Heart right ventricle (tissue), 16 donors: ENCODE data around the gene CAPN10. TPM values are rescaled to one million over a fixed set of nuclear protein-coding genes. Genes with fewer than 3 reads are reported as not detected.

Experiments used
- ATAC-seq, 8 donors: fragments of 200-7000 bp; cut with Tn5 transposase; one replicate each; pipeline ENCODE4 v1.9.1; 2020; ENCODE audit warnings: mild to moderate bottlenecking in 8 of 8, moderate library complexity in 8 of 8, moderate number of reproducible peaks in 1 of 8
- DNase-seq, 2 donors: peaks; one replicate each; pipeline ENCODE4 v3.0.0-alpha.2; 2020
- H3K27ac ChIP-seq, 10 donors: fragments of 200-600 bp; sonication (generic) in 2 of 10; one replicate each; pipeline versions ENCODE4 v1.5.0 to v1.8.0; 2020 to 2022; ENCODE audit warnings: mild to moderate bottlenecking in 3 of 10
- H3K27me3 ChIP-seq, 7 donors: fragments of 200-600 bp; one replicate each; pipeline ENCODE4 v1.8.0; 2021 to 2022; ENCODE audit warnings: mild to moderate bottlenecking in 2 of 7
- H3K36me3 ChIP-seq, 9 donors: fragments of 200-600 bp; sonication (generic) in 1 of 9; one replicate each; pipeline versions ENCODE4 v1.5.0 to v1.8.0; 2020 to 2022; ENCODE audit warnings: mild to moderate bottlenecking in 2 of 9
- H3K4me1 ChIP-seq, 9 donors: fragments of 200-600 bp; sonication (generic) in 1 of 9; one replicate each; pipeline versions ENCODE4 v1.5.0 to v1.8.0; 2020 to 2022; ENCODE audit warnings: mild to moderate bottlenecking in 4 of 9
- H3K4me3 ChIP-seq, 10 donors: fragments of 200-600 bp; sonication (generic) in 2 of 10; one replicate each; pipeline versions ENCODE4 v1.5.0 to v1.8.0; 2020 to 2022; ENCODE audit warnings: mild to moderate bottlenecking in 7 of 10, moderate library complexity in 2 of 10
- H3K9me3 ChIP-seq, 11 donors: fragments of 200-600 bp in 10 of 11; sonication (generic) in 2 of 11; one replicate each; pipeline versions ENCODE4 v1.5.0 to v1.8.0; 2013 to 2022; ENCODE audit warnings: mild to moderate bottlenecking in 2 of 11, control low read depth in 1 of 11, moderate library complexity in 1 of 11
- WGBS, 2 donors: extraction: QIAGEN DNeasy Blood & Tissue Kit; methylation state at CpG; one replicate each; pipeline ENCODE4 v1.1.7; 2013; ENCODE audit warnings: inconsistent platforms in 1 of 2; 5-methylcytosine and 5-hydroxymethylcytosine counted together
- intact Hi-C, 10 donors: fragments of 100-400 bp; cut with DNase I; formaldehyde crosslinking; loops; one replicate each; pipeline versions ENCODE4 v1.11.1 to v1.14.2; 2022
- polyA plus RNA-seq, 2 donors: library from polyadenylated mRNA; stranded (reverse); fragments of 200-250 nt; gene quantifications; one replicate each; pipeline ENCODE4 v1.2.3, GENCODE V29; 2013
- total RNA-seq, 10 donors: library from RNA; stranded (reverse); fragmentation: NEBNext Ultra II Directional in 3 of 10; extraction: Animal tissue kit (Norgen Biotek cat#: 25700) in 3 of 10; gene quantifications; one replicate each; pipeline versions ENCODE4 v1.2.1 to v1.2.4, GENCODE V29; 2021 to 2023
- TF ChIP-seq, protein P1 (sequence below), 9 donors: fragments of 200-600 bp; sonication (generic) in 2 of 9; IDR thresholded peaks; one replicate each; pipeline versions ENCODE4 v1.5.0 to v1.8.0; 2021 to 2022; ENCODE audit warnings: antibody characterized with exemption in 9 of 9, mild to moderate bottlenecking in 5 of 9, moderate library complexity in 1 of 9
- donor health status: Arrhythmogenic right ventricular cardiomyopathy.
- donor health status: ischemic (EF 13 %, LVEDD 7.1; RV severe dilation, severe dysfunction).
- donor health status: healthy with polysubstance abuse.
- donor health status: DM: no; HTN: yes; CAD: no.
- donor health status: DM: no; HTN: no; CAD: no.
- donor health status: ischemic (EF 25% LVEDD 6.9; RV normal size, moderate dysfunction).
- donor health status: ischemic (EF 25% LVEDD 5.7; RV mildly dilated, moderate dysfunction).
- donor health status: healthy.
- donor health status: DM: yes; HTN: yes; CAD: no.
- donor health status: Ischemic cardiomyopathy.
- donor health status: ischemic (EF 35%, LVEDD 5.7; RV mildly dilated, moderate dysfunction).
- donor health status: nonischemic (EF 11% LVEDD 7.7; RV severe dilation, severe dysfunction).
- donor health status: DM: yes; HTN: yes; CAD: no.
- donor health status: PGD.
- donor health status: ischemic (EF 29% LVEDD 5.4; RV normal size, mild dysfunction).
- donor health status: nonischemic (EF 23%, LVEDD 6.1; RV moderate dilation, normal function).

CAPN10 gene
- total and polyA plus RNA-seq, 12 donors, result 16.8 to 89.5 (median 21.0) TPM

DNA sequence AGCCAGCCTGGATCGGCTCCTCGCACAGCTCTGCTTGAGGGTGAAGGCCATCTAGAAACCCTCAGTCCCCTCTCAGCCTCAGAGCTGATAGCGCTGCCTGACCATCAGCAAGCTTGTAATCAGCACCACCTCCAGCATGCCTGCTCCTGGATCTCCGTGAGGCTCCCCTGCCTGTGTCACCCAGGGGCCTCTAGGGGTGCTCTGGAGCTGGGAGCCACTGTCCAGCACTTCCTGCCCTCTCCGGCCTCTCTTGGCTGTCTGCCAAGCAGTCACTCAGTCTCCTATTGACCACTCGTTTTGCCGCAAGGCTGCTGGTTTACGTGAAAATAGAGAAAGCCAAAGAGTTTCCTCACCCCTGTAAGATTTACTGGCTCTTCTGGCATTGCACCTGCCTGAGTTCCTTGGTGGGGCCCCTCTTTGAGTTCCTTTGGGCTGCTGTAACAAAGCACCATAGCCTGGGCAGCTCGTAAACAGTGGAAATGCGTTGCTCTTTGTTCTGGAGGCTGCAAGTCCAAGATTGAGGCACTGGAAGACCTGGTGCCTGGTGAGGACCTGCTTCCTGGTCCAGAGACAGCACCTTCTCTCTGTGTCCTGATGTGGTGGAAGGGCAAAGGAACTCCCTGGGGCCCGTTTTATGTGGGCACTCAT, 17.9 kb downstream of the CAPN10 start:
- intact Hi-C loops, result loop anchor here in 1 of 10 donors (5.0 kb wide), 1 partner anchor 238 kb away; no protein-coding TSS in a partner anchor
- 29 to 33% methylated on average over 11 of the region's 11 CpGs for WGBS, 2 donors
- peak; percentile 61 to 89 (median 84) for ATAC-seq

DNA sequence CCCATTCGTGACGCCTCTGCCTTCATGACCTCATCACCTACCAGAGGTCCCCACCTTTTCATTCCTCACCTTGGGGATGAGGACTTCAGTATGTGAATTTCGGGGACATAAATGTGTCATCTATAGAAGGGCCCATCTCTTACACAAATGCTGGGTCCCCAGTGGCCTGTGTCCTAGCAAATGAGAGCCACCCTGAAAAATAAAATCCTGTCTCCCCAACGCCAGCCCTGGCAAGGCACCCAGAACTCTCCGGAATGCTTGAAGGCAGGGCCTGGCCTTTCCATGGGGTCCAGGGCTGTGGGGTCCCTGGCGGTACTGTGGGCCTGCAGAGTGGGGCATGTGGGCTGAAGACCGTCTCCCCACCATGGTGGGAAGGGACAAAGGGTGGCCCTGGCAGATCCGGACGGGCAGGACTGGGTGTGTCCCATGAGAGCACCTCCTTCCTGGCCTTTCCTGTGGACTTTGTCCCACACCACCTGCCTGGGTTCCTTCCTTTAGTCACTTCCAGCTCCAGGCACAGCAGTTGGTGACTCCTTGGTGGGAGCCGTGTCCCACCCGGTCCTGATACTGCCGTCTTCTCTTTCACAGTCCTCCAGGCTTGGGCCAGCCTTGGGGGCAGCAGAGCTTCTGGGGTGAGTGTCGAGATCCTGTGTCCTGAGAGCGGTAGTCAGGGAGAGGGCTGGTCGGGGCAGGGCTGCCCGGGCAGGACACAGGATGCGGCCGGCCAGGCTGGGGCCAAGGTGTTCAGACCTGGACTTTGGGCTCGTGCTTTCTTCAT, 18.6 kb downstream of the CAPN10 start:
- H3K27me3 ChIP-seq, result no peaks in the 10 kb centered on the region
- no peak for ATAC-seq
- no peak overlapping the region for H3K27ac ChIP-seq
- H3K36me3 ChIP-seq, result peaks cover 0 to 16% (median 0%) of the 10 kb centered on the region in 9 donors
- H3K9me3 ChIP-seq, result no peaks in the 10 kb centered on the region
- no peak for DNase-seq
- TF ChIP-seq, protein P1, sequence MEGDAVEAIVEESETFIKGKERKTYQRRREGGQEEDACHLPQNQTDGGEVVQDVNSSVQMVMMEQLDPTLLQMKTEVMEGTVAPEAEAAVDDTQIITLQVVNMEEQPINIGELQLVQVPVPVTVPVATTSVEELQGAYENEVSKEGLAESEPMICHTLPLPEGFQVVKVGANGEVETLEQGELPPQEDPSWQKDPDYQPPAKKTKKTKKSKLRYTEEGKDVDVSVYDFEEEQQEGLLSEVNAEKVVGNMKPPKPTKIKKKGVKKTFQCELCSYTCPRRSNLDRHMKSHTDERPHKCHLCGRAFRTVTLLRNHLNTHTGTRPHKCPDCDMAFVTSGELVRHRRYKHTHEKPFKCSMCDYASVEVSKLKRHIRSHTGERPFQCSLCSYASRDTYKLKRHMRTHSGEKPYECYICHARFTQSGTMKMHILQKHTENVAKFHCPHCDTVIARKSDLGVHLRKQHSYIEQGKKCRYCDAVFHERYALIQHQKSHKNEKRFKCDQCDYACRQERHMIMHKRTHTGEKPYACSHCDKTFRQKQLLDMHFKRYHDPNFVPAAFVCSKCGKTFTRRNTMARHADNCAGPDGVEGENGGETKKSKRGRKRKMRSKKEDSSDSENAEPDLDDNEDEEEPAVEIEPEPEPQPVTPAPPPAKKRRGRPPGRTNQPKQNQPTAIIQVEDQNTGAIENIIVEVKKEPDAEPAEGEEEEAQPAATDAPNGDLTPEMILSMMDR (IDR thresholded peaks at IDR 0.05), result no peak
- H3K4me1 ChIP-seq, result peaks cover 0 to 12% (median 8%) of the 10 kb centered on the region in 9 donors
- 85 to 86% methylated on average over 19 of the region's 19 CpGs for WGBS, 2 donors
- no peak overlapping the region for H3K4me3 ChIP-seq
- intact Hi-C loops, result loop anchor here in 1 of 10 donors (5.0 kb wide), 1 partner anchor 237 kb away; no protein-coding TSS in a partner anchor

More for the DNA sequence above, 17.9 kb downstream of the CAPN10 start:
- DNase-seq, result peak; percentile 79 to 84
- H3K27me3 ChIP-seq, result no peaks in the 10 kb centered on the region
- peaks cover 0 to 23% (median 0%) of the 10 kb centered on the region in 9 donors for H3K36me3 ChIP-seq
- peaks cover 0 to 12% (median 8%) of the 10 kb centered on the region in 9 donors for H3K4me1 ChIP-seq
- TF ChIP-seq, protein P1 (IDR thresholded peaks at IDR 0.05), result peak; percentile 40 to 82 (median 68)
- no peak overlapping the region for H3K4me3 ChIP-seq
- peak overlapping the region in 1 of 10 donors; percentile 56 for H3K27ac ChIP-seq
- no peaks in the 10 kb centered on the region for H3K9me3 ChIP-seq

GRCh38 chr2:240605867-240606743, 19.6 kb downstream of the CAPN10 start:
- Histone ChIP-seq H3K36me3 (peaks cover 0 to 7% (median 0%) of the 10 kb centered on the region in 9 donors), H3K9me3 (no peaks in the 10 kb centered on the region), H3K4me1 (peaks cover 0 to 12% (median 8%) of the 10 kb centered on the region in 9 donors), H3K27me3 (no peaks in the 10 kb centered on the region), H3K27ac (no peak overlapping the region), H3K4me3 (no peak overlapping the region)
- 88 to 89% methylated on average over 12 of the region's 12 CpGs for WGBS, 2 donors
- no peak for DNase-seq
- intact Hi-C loops, result no loop called here
- ATAC-seq, result no peak
- TF ChIP-seq, protein P1 (IDR thresholded peaks at IDR 0.05), result no peak
